Colonic mucosa (tissue), 4 donors: ENCODE data around the gene LRCH1. TPM values are rescaled to one million over a fixed set of nuclear protein-coding genes. Genes with fewer than 3 reads are reported as not detected.

Experiments
- DNase-seq: peaks from one replicate; pipeline ENCODE4 v3.0.0-alpha.2; 2020
- H3K27ac ChIP-seq: fragments of 200-600 bp; one replicate; pipeline ENCODE4 v1.8.0; 2021
- H3K27me3 ChIP-seq: fragments of 200-600 bp; one replicate; pipeline ENCODE4 v1.8.0; 2021
- H3K36me3 ChIP-seq: fragments of 200-600 bp; one replicate; pipeline ENCODE4 v1.8.0; 2021
- H3K4me1 ChIP-seq: fragments of 200-600 bp; one replicate; pipeline ENCODE4 v1.8.0; 2021; ENCODE audit warnings: mild to moderate bottlenecking
- H3K4me3 ChIP-seq: fragments of 200-600 bp; one replicate; pipeline ENCODE4 v1.8.0; 2021
- H3K9ac ChIP-seq, 2 donors: one replicate each; pipeline ENCODE4 v1.7.0; 2013; ENCODE audit warnings: control low read depth in 2 of 2, low read depth in 2 of 2, low read length in 2 of 2
- H3K9me3 ChIP-seq: fragments of 200-600 bp; one replicate; pipeline ENCODE4 v1.8.0; 2021
- intact Hi-C: fragments of 100-400 bp; cut with DNase I; formaldehyde crosslinking; loops from one replicate; pipeline ENCODE4 v1.14.1; 2022
- total RNA-seq, 2 donors: library from RNA; stranded (reverse); fragmentation: NEBNext Ultra II Directional in 1 of 2; extraction: Animal tissue kit (Norgen Biotek cat#: 25700) in 1 of 2; gene quantifications; one replicate each; pipeline ENCODE4 v1.2.1, GENCODE V29; 2021
- TF ChIP-seq, protein P1 (sequence below): fragments of 200-600 bp; IDR thresholded peaks from one replicate; pipeline ENCODE4 v1.8.0; 2022; ENCODE audit warnings: antibody characterized with exemption, mild to moderate bottlenecking
- donor health status: healthy.
- donor health status: DM: no; HTN: no; CAD: no.
- donor health status: DM: no; HTN: no; CAD: no.

LRCH1 gene
- total RNA-seq, 2 donors from 2014 or later, result 12.8 to 19.6 TPM

DNA sequence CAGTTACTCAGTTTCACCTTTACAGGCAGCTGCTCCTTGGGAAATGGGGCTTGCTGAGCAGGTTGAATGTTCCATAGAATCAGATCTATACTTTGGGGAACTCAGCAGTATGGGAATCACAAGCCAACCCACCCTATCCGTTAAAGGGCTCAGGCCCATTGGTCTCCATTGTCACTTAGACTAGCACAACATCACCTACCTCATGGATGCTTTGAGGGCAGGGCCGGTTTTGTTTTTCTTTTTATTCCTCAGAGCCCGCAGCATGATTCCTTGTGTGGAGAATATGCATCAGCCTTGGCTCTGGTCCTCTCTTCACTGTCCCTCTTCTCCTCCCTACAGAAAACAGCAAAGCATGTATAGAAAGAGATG, 48.0 kb downstream of the LRCH1 start:
- DNase-seq, result no peak
- no peak overlapping the region for H3K27ac ChIP-seq
- H3K9me3 ChIP-seq, result no peaks in the 10 kb centered on the region
- intact Hi-C loops, result no loop called here
- no peak overlapping the region for H3K9ac ChIP-seq
- no peak overlapping the region for H3K4me3 ChIP-seq
- H3K27me3 ChIP-seq, result no peaks in the 10 kb centered on the region
- H3K4me1 ChIP-seq, result peaks cover 13% of the 10 kb centered on the region
- H3K36me3 ChIP-seq, result no peaks in the 10 kb centered on the region
- TF ChIP-seq, protein P1, sequence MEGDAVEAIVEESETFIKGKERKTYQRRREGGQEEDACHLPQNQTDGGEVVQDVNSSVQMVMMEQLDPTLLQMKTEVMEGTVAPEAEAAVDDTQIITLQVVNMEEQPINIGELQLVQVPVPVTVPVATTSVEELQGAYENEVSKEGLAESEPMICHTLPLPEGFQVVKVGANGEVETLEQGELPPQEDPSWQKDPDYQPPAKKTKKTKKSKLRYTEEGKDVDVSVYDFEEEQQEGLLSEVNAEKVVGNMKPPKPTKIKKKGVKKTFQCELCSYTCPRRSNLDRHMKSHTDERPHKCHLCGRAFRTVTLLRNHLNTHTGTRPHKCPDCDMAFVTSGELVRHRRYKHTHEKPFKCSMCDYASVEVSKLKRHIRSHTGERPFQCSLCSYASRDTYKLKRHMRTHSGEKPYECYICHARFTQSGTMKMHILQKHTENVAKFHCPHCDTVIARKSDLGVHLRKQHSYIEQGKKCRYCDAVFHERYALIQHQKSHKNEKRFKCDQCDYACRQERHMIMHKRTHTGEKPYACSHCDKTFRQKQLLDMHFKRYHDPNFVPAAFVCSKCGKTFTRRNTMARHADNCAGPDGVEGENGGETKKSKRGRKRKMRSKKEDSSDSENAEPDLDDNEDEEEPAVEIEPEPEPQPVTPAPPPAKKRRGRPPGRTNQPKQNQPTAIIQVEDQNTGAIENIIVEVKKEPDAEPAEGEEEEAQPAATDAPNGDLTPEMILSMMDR, result no peak

DNA sequence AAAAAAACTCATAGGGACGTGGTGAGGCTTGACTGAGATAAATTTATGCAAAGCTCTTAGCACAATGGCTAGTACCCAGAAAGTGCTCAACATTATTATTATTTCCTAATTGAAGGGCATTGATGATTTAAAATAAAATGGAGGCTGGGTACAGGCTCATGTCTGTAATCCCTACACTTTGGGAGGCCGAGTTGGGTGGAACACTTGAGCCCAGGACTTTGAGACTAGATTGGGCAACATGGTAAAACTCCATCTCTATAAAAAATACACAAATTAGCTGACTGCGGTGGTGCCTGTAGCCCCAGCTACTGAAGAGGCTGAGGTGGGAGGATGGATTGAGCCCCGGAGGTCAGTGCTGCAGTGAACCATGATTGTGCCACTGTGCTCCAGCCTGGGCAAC, 49.6 kb downstream of the LRCH1 start:
- H3K27ac ChIP-seq, result no peak overlapping the region
- intact Hi-C loops, result no loop called here
- no peaks in the 10 kb centered on the region for H3K36me3 ChIP-seq
- no peak overlapping the region for H3K9ac ChIP-seq
- no peaks in the 10 kb centered on the region for H3K9me3 ChIP-seq
- H3K4me3 ChIP-seq, result no peak overlapping the region
- TF ChIP-seq, protein P1, result no peak
- peaks cover 13% of the 10 kb centered on the region for H3K4me1 ChIP-seq
- H3K27me3 ChIP-seq, result no peaks in the 10 kb centered on the region
- no peak for DNase-seq

DNA sequence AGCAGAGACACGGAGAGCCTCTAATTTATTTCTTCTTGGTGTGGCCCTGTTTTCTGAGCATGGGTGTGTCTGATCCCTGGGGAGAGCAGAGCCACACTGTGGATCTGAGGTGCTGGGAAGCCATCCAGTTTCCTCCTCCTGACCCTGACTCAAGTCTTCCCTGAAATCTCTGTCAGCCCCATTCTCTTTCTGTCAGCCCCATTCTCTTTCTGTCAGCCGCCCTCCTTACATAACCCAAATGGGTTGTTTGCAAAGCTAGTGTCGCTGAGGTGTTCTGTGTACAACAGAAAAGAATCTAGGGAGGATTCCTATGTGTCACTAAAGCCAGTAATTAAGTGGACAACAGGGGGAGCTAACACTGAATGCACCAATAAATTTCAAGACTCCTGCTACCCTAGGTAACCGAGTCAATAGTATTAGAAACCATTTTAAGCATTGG, 50.2 kb downstream of the LRCH1 start:
- TF ChIP-seq, protein P1, result no peak
- intact Hi-C loops, result no loop called here
- no peaks in the 10 kb centered on the region for H3K36me3 ChIP-seq
- no peaks in the 10 kb centered on the region for H3K27me3 ChIP-seq
- no peaks in the 10 kb centered on the region for H3K9me3 ChIP-seq
- H3K9ac ChIP-seq, result no peak overlapping the region
- no peak overlapping the region for H3K27ac ChIP-seq
- peak; percentile 47 for DNase-seq
- H3K4me3 ChIP-seq, result no peak overlapping the region
- peaks cover 13% of the 10 kb centered on the region for H3K4me1 ChIP-seq

DNA sequence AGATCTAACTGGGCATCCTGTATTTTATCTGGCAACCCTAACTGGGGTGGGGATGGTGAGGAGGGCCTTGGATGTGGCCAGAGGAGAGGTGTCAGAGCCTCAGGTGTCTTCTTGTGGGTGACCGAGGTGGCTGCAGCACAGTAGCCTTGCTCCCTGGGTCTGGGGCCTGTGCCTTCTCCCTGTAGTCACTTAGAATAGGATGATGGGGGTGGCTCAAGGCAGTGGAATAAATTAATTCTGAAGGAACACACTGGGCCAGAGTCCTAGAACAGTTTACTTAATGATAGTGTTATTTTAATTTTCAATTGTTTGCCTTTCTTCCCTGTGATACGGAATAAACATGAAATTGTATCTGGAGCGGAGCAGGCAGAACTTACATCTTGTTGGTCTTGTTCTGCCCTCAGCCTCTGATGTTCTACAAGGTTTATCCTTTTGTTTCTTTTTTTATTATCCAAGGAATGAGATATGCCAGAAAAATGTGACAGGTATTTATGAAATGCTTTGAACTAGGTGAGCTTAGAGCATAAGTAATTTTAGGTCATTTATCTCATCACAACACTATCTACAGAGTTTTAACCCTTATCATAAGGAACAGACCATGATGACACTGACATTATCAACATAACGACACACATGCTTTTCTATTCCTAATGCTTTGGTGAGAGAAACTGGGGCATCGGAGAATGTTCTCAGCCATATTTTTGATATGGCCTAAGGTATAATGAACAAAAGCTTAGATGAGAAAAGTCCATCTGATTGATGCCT, 51.4 kb downstream of the LRCH1 start:
- intact Hi-C loops, result no loop called here
- TF ChIP-seq, protein P1, result no peak

DNA sequence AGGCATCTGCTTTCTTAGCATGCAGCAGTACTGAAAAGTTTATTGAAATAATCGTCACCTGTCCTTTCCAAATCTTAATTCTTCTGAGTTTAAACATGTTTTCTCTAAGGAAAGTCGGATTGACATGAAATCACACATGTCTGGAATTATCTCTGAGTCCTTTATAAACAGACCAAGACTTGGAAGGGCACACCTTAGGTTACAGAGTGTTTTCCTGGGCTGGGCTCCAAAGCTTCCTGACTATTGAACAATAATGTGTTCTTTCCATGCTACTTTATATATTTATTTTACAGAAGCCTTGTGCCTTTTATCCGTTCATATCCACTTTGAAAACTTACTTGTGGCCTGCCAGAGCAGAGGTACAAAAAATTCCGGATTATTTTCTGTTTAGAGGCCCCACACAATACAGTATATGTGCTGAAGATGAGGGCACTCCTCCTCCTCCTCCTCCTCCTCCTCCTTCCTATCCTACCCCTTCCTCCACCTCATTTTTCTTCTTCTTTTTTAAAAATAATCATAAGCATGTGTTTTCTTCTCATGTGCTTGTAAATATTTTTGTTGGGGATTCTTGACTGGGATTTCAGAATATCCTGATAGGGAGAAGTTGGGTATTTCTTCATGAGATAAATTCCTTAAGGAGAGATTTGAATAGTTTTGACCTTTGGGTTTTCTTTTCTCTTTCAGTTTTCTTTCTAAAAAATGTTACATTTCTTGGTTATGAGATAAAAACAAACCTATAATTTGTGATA, 52.3 kb downstream of the LRCH1 start:
- Histone ChIP-seq H3K4me1 (peaks cover 10% of the 10 kb centered on the region), H3K27me3 (no peaks in the 10 kb centered on the region), H3K9ac (no peak overlapping the region), H3K27ac (peak overlapping the region; percentile 10), H3K36me3 (no peaks in the 10 kb centered on the region), H3K4me3 (no peak overlapping the region), H3K9me3 (no peaks in the 10 kb centered on the region)
- DNase-seq, result no peak
- TF ChIP-seq, protein P1, result no peak
- intact Hi-C loops, result no loop called here

More for the DNA sequence above, 51.4 kb downstream of the LRCH1 start:
- Histone ChIP-seq H3K9ac (no peak overlapping the region), H3K36me3 (no peaks in the 10 kb centered on the region), H3K9me3 (no peaks in the 10 kb centered on the region), H3K27ac (peak overlapping the region; percentile 10), H3K27me3 (no peaks in the 10 kb centered on the region), H3K4me1 (peaks cover 12% of the 10 kb centered on the region), H3K4me3 (no peak overlapping the region)
- no peak for DNase-seq
